Right lobe of liver (tissue), 6 donors: ENCODE data around the gene COQ7. TPM values are rescaled to one million over a fixed set of nuclear protein-coding genes. Genes with fewer than 3 reads are reported as not detected.

Experiments used
- ATAC-seq, 4 donors: fragments of 200-7000 bp; cut with Tn5 transposase; one replicate each; pipeline ENCODE4 v1.9.1; 2020; ENCODE audit warnings: mild to moderate bottlenecking in 4 of 4, moderate library complexity in 4 of 4
- DNase-seq, 3 donors: peaks; one replicate each; pipeline ENCODE4 v3.0.0-alpha.2; 2020
- H3K27ac ChIP-seq, 3 donors: fragments of 200-600 bp; one replicate each; pipeline ENCODE4 v1.8.0; 2022
- H3K27me3 ChIP-seq, 2 donors: fragments of 200-600 bp; one replicate each; pipeline ENCODE4 v1.8.0; 2022
- H3K36me3 ChIP-seq, 4 donors: fragments of 200-600 bp; sonication (generic) in 1 of 4; one replicate each; pipeline versions ENCODE4 v1.5.1 to v1.8.0; 2017 to 2022; ENCODE audit warnings: control low read depth in 1 of 4
- H3K4me1 ChIP-seq, 4 donors: fragments of 200-600 bp; sonication (generic) in 1 of 4; one replicate each; pipeline versions ENCODE4 v1.5.1 to v1.8.0; 2017 to 2022; ENCODE audit warnings: control low read depth in 1 of 4
- H3K4me3 ChIP-seq, 3 donors: fragments of 200-600 bp; one replicate each; pipeline ENCODE4 v1.8.0; 2022
- H3K9me3 ChIP-seq, 4 donors: fragments of 200-600 bp; sonication (generic) in 1 of 4; one replicate each; pipeline versions ENCODE4 v1.5.1 to v1.8.0; 2017 to 2022; ENCODE audit warnings: control low read depth in 1 of 4
- CTCF ChIP-seq, 4 donors: fragments of 200-600 bp in 3 of 4; fragments of 450-650 bp in 1 of 4; IDR thresholded peaks; one replicate each; pipeline versions ENCODE4 v1.5.1 to v1.8.0; 2016 to 2022; ENCODE audit warnings: antibody characterized with exemption in 4 of 4, mild to moderate bottlenecking in 2 of 4
- POLR2A ChIP-seq: fragments of 450-650 bp; IDR thresholded peaks from one replicate; pipeline ENCODE4 v1.6.1; 2017; ENCODE audit warnings: antibody characterized with exemption, mild to moderate bottlenecking
- WGBS: methylation state at CpG from one replicate; pipeline ENCODE4 v1.1.6; 2018; ENCODE audit warnings: low coverage, low lambda C conversion rate; ENCODE audit not compliant: insufficient coverage; ENCODE audit errors: missing lambda C conversion rate; 5-methylcytosine and 5-hydroxymethylcytosine counted together
- intact Hi-C, 2 donors: fragments of 100-400 bp; cut with DNase I; formaldehyde crosslinking; loops; one replicate each; pipeline versions ENCODE4 v1.11.2 to v1.14.1; 2022
- total RNA-seq, 6 experiments: library from RNA; depleted of rRNA in 2 of 6; stranded (reverse); fragments of >200 nt in 2 of 6; fragmentation: NEBNext Ultra II Directional in 3 of 6; extraction: Animal tissue kit (Norgen Biotek cat#: 25700) in 3 of 6; gene quantifications; one replicate each; pipeline versions ENCODE4 v1.1.0 to v1.2.4, GENCODE V29; 2016 to 2023
- donor health status: DM: no; HTN: yes; CAD: no.
- donor health status: DM: no; HTN: no; CAD: no.
- donor health status: DM: no; HTN: no; CAD: no.
- donor health status: DM: no; HTN: yes; CAD: no.
- donor health status: DM: no; HTN: yes; CAD: no.

COQ7 gene
- total RNA-seq, 6 experiments from 2014 or later, result 7.9 to 11.3 (median 9.9) TPM

- no peaks in the 10 kb centered on the region for H3K9me3 ChIP-seq
- peak; percentile 78 to 93 (median 87) for DNase-seq
- no peaks in the 10 kb centered on the region for H3K27me3 ChIP-seq
- peaks cover 0 to 3% (median 0%) of the 10 kb centered on the region in 4 donors for H3K36me3 ChIP-seq
- no peak overlapping the region for H3K4me3 ChIP-seq
- WGBS, result 30% methylated on average over 4 of the region's 6 CpGs
- peak; percentile 87 to 97 (median 93) for ATAC-seq
- intact Hi-C loops, result no loop called here
- TF ChIP-seq CTCF (IDR thresholded peaks at IDR 0.05), result no peak
- TF ChIP-seq POLR2A, result no peak
- H3K27ac ChIP-seq, result peak overlapping the region in 2 of 3 donors; percentile 43 to 76
- H3K4me1 ChIP-seq, result peaks cover 0 to 20% (median 5%) of the 10 kb centered on the region in 4 donors
Measured at GRCh38 chr16:19123535-19124178, 56.2 kb downstream of the COQ7 start.

GRCh38 chr16:19126300-19126699, 58.9 kb downstream of the COQ7 start:
- intact Hi-C loops, result no loop called here

GRCh38 chr16:19127205-19127604, 59.8 kb downstream of the COQ7 start:
- ATAC-seq, result no peak
- TF ChIP-seq CTCF (IDR thresholded peaks at IDR 0.05), result no peak
- TF ChIP-seq POLR2A, result no peak
- intact Hi-C loops, result no loop called here
- DNase-seq, result no peak
- H3K27me3 ChIP-seq, result no peaks in the 10 kb centered on the region
- H3K36me3 ChIP-seq, result no peaks in the 10 kb centered on the region
- no peaks in the 10 kb centered on the region for H3K9me3 ChIP-seq
- 70% methylated on average over 3 of the region's 3 CpGs for WGBS
- no peak overlapping the region for H3K27ac ChIP-seq
- no peak overlapping the region for H3K4me3 ChIP-seq
- H3K4me1 ChIP-seq, result peaks cover 0 to 33% (median 8%) of the 10 kb centered on the region in 4 donors

More at GRCh38 chr16:19126300-19126699, 58.9 kb downstream of the COQ7 start:
- no peaks in the 10 kb centered on the region for H3K27me3 ChIP-seq
- DNase-seq (no peak), ATAC-seq (no peak)
- no peak overlapping the region for H3K27ac ChIP-seq
- H3K4me1 ChIP-seq, result peaks cover 0 to 29% (median 5%) of the 10 kb centered on the region in 4 donors
- H3K4me3 ChIP-seq, result no peak overlapping the region
- H3K36me3 ChIP-seq, result no peaks in the 10 kb centered on the region
- no peak for TF ChIP-seq POLR2A
- TF ChIP-seq CTCF (IDR thresholded peaks at IDR 0.05), result no peak
- H3K9me3 ChIP-seq, result no peaks in the 10 kb centered on the region

DNA sequence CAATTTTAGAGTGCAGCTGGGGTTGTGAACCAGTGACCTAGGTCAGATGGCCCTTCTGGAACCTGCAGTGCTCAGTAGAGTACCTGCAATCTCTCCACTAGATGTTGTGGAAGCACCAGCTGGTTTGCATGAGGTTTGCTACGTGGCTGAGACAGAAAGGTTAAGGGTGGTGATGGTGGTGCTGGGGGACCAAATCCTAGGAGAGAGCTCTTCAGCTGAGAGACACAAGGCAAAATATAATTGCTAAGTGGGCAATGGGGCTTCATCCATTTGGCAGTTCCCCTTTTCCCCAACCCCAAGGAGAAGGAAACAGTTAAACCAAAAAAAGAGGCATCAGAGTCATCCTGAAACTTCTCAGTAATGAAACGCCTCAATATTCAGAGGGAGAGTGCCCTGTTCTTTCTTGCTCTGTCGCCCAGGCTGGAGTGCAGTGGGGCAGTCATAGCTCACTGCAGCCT, 60.3 kb downstream of the COQ7 start:
- Histone ChIP-seq H3K27me3 (no peaks in the 10 kb centered on the region), H3K27ac (no peak overlapping the region), H3K4me1 (peaks cover 0 to 31% (median 8%) of the 10 kb centered on the region in 4 donors), H3K36me3 (no peaks in the 10 kb centered on the region), H3K9me3 (no peaks in the 10 kb centered on the region), H3K4me3 (no peak overlapping the region)
- DNase-seq, result no peak
- TF ChIP-seq CTCF (IDR thresholded peaks at IDR 0.05) (no peak), POLR2A (no peak)
- ATAC-seq, result no peak
- intact Hi-C loops, result no loop called here
- 40% methylated on average over 1 of the region's 3 CpGs for WGBS
